ENCODE measurements around the gene METTL26.

- TF ChIP-seq CTCF (IDR thresholded peaks at IDR 0.05) (no peak), POLR2AphosphoS5 (IDR thresholded peaks at IDR 0.05) (no peak), POLR2A (IDR thresholded peaks at IDR 0.05) (no peak), EP300 (IDR thresholded peaks at IDR 0.05) (no peak)
Observed at GRCh38 chr16:676565-676902, 40.4 kb upstream of the METTL26 start.

Measured in stomach (tissue), 4 donors.